C4-2B (cell line): ENCODE measurements around the gene XXYLT1.
"Not testable (repeated sequence)": the region's sequence is repeated elsewhere in the genome, so short reads cannot be mapped to it uniquely, and the experiment has no call there.

ENCODE experiments used
- H3K27ac ChIP-seq: fragments of 450-650 bp; 2 replicates; pipeline ENCODE4 v1.5.1; 2017
- CTCF ChIP-seq: fragments of 450-650 bp; conservative IDR thresholded peaks from 2 replicates; pipeline ENCODE4 v1.5.1; 2017; ENCODE audit warnings: mild to moderate bottlenecking
- ZFX ChIP-seq: fragments of 450-650 bp; IDR thresholded peaks from 2 replicates; pipeline ENCODE4 v1.6.1; 2017

The XXYLT1 gene

GRCh38 chr3:195296662-195297061 is 25.7 kb upstream of the XXYLT1 start:
- no peak overlapping the region for H3K27ac ChIP-seq
- no peak for TF ChIP-seq ZFX
- no peak for TF ChIP-seq CTCF

GRCh38 chr3:195291121-195291520 is 20.2 kb upstream of the XXYLT1 start:
- TF ChIP-seq CTCF (no peak), ZFX (no peak)
- H3K27ac ChIP-seq = no peak overlapping the region

GRCh38 chr3:195290643-195291042 is 19.7 kb upstream of the XXYLT1 start:
- H3K27ac ChIP-seq = not testable (repeated sequence)

- TF ChIP-seq CTCF (no peak), ZFX (no peak)
- no peak overlapping the region for H3K27ac ChIP-seq
Observed at GRCh38 chr3:195286115-195286872, 15.3 kb upstream of the XXYLT1 start.

GRCh38 chr3:195285372-195285771 is 14.4 kb upstream of the XXYLT1 start:
- TF ChIP-seq ZFX = no peak
- TF ChIP-seq CTCF = no peak
- no peak overlapping the region for H3K27ac ChIP-seq

GRCh38 chr3:195284842-195285241 is 13.9 kb upstream of the XXYLT1 start:
- no peak overlapping the region for H3K27ac ChIP-seq
- TF ChIP-seq CTCF (no peak), ZFX (no peak)

GRCh38 chr3:195282961-195283360 is 12.0 kb upstream of the XXYLT1 start:
- H3K27ac ChIP-seq = no peak overlapping the region
- TF ChIP-seq CTCF (no peak), ZFX (no peak)
